Transverse colon (tissue), 3 donors: ENCODE results near the gene CWC27.

Experiments
- CTCF ChIP-seq, 5 experiments: fragments of 200-600 bp in 3 of 5; fragments of 450-650 bp in 2 of 5; sonication (generic) in 3 of 5; IDR thresholded peaks; 1 replicate in 2 of 5; 2 replicates in 3 of 5; pipeline ENCODE4 v1.5.1; 2016 to 2017; ENCODE audit warnings: antibody characterized with exemption in 5 of 5, inconsistent platforms in 3 of 5, mild to moderate bottlenecking in 2 of 5, moderate library complexity in 1 of 5
- EP300 ChIP-seq: sonication (generic); formaldehyde crosslinking; IDR thresholded peaks from one replicate; pipeline ENCODE4 v1.6.1; 2017; ENCODE audit warnings: antibody characterized with exemption, low read depth
- POLR2A ChIP-seq: fragments of 450-650 bp; IDR thresholded peaks from one replicate; pipeline ENCODE4 v1.6.1; 2016; ENCODE audit warnings: antibody characterized with exemption, mild to moderate bottlenecking, moderate library complexity

GRCh38 chr5:65029178-65029577 is 260.4 kb downstream of the CWC27 start:
- TF ChIP-seq POLR2A (no peak), CTCF (IDR thresholded peaks at IDR 0.05) (no peak), EP300 (no peak)
